Right cardiac atrium (tissue), 5 donors: Measurements from ENCODE around the gene HIC1. TPM values are rescaled to one million over a fixed set of nuclear protein-coding genes. Genes with fewer than 3 reads are reported as not detected.

Experiments
- ATAC-seq, 2 donors: fragments of 200-7000 bp; cut with Tn5 transposase; one replicate each; pipeline versions ENCODE4 v1.8.0 to v1.9.1; 2020; ENCODE audit warnings: moderate library complexity in 2 of 2, mild to moderate bottlenecking in 1 of 2
- DNase-seq, 3 donors: peaks; one replicate each; pipeline ENCODE4 v3.0.0-alpha.2; 2020
- H3K27ac ChIP-seq: one replicate; pipeline ENCODE4 v1.5.1; 2013; ENCODE audit warnings: mild to moderate bottlenecking, low read length, control low read depth, moderate library complexity
- H3K27me3 ChIP-seq: one replicate; pipeline ENCODE4 v1.6.1; 2013; ENCODE audit not compliant: control insufficient read depth, insufficient read depth
- H3K4me1 ChIP-seq: one replicate; pipeline ENCODE4 v1.6.1; 2013; ENCODE audit warnings: low read length; ENCODE audit not compliant: control insufficient read depth, insufficient read depth
- H3K4me3 ChIP-seq: one replicate; pipeline ENCODE4 v1.5.1; 2013; ENCODE audit warnings: low read length, control low read depth
- H3K9me3 ChIP-seq: one replicate; pipeline ENCODE4 v1.6.1; 2013; ENCODE audit warnings: low read length; ENCODE audit not compliant: control insufficient read depth
- WGBS: extraction: QIAGEN DNeasy Blood & Tissue Kit; methylation state at CpG from one replicate; pipeline ENCODE4 v1.1.7; 2013; 5-methylcytosine and 5-hydroxymethylcytosine counted together
- intact Hi-C, 4 donors: fragments of 100-400 bp; cut with DNase I; formaldehyde crosslinking; loops; one replicate each; pipeline versions ENCODE4 v1.11.0 to v1.14.0; 2022 to 2023
- polyA plus RNA-seq: library from polyadenylated mRNA; stranded (reverse); fragments of 200-250 nt; gene quantifications from one replicate; pipeline ENCODE4 v1.2.3, GENCODE V29; 2013
- total RNA-seq, 4 donors: library from RNA; stranded (reverse); fragmentation: NEBNext Ultra II Directional; extraction: Animal tissue kit (Norgen Biotek cat#: 25700); gene quantifications; one replicate each; pipeline ENCODE4 v1.2.1, GENCODE V29; 2021
- donor health status: healthy with polysubstance abuse.
- donor health status: DM: no; HTN: yes; CAD: no.
- donor health status: DM: no; HTN: no; CAD: no.
- donor health status: DM: no; HTN: yes; CAD: no; lungs with severe emphysema.
- donor health status: DM: yes; HTN: yes; CAD: no.

Gene HIC1
- total and polyA plus RNA-seq, 5 donors = 10.3 to 33.0 (median 24.2) TPM

DNA sequence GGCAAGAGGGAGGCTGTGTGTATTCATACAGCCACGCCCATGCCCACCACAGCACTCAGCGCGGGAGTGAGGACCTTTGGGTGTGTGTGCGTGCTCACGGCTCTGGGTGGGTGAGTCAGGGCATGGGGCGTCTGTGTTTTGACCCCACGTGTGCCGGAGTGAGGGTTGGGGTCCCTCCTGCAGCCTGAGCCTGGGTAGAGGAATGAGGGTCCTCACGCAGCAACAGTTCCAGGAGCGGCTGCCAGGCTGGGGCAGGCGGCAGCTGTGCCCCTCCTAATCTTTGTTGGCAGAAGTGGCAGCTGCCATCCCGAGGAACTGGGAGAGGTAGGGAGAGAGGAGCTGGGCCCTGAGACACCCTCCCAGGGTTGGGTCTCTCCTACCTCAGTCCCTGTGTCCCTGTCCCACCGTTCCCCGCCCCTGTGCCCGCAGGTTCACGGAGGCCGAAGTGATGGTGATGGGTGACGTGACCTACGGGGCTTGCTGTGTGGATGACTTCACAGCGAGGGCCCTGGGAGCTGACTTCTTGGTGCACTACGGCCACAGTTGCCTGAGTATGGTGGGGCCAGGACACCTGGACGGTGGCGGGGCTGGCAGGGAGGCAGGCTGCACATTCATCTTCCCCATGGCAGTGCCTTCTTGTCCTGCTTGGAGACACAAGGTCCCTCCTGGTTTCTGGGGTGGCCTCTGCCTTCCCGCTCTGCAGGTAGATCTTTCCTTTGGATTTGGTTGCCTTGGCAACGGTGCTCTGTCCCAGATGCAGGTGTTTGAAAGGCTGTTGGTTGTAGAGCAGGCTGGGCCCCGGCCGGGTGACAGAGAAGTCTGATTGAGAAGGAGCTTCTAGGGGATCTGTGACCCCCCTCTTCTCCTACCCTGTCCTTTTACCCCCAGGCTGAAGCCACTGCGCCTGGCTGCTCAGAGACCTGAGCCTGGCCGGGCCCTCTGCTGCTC lies 19.1 kb upstream of the HIC1 start:
- 89% methylated on average over 29 of the region's 29 CpGs for WGBS
- Histone ChIP-seq H3K27me3 (no peaks in the 10 kb centered on the region), H3K9me3 (no peaks in the 10 kb centered on the region), H3K4me3 (no peak overlapping the region), H3K27ac (no peak overlapping the region), H3K4me1 (peaks cover 2% of the 10 kb centered on the region)
- DNase-seq (peak in 2 of 3 donors; percentile 43 to 56), ATAC-seq (no peak)
- intact Hi-C loops = no loop called here

DNA sequence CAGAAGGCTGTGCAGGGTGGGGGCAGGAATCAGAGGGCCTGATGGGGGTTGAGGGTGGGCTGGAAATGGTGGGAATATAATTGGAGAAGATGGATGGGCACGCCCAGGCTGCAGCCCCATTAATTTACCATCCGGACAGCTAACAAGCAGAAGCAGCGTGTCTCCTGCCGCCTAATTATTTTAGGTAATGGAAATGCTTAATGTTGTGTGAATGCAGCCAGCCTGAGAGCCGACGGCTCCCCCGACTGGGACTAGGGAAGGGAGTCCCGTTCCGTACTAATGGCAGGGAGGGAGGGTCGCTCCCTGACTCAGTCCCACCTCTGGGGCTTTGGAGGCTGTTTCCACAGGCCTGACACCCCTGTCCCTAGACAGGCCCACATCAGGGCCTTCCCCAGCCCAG lies 17.7 kb upstream of the HIC1 start:
- ATAC-seq (no peak), DNase-seq (peak in 2 of 3 donors; percentile 38 to 40)
- 92% methylated on average over 10 of the region's 10 CpGs for WGBS
- intact Hi-C loops = no loop called here
- H3K9me3 ChIP-seq = no peaks in the 10 kb centered on the region
- no peak overlapping the region for H3K4me3 ChIP-seq
- H3K27ac ChIP-seq = no peak overlapping the region
- no peaks in the 10 kb centered on the region for H3K27me3 ChIP-seq
- H3K4me1 ChIP-seq = no peaks in the 10 kb centered on the region

DNA sequence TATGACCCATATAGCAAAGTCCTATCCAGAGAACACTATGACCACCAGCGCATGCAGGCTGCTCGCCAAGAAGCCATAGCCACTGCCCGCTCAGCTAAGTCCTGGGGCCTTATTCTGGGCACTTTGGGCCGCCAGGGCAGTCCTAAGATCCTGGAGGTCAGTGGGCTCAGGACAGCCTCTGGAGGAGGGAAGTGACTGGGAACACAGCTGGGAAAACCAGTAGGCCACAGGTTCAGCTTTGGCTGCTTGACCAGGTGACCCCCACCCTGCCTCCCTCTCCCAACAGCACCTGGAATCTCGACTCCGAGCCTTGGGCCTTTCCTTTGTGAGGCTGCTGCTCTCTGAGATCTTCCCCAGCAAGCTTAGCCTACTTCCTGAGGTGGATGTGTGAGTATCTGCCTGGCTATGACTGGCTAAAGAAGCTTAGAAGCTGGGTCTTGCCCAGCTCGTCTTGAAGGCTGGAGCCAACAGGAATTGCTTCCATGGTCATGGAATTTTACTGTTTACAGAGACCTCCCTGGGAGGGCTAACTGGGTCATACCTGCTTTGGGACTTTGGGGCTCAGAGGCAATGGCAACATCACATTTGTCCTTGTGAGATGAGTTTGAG lies 14.6 kb upstream of the HIC1 start:
- no peaks in the 10 kb centered on the region for H3K27me3 ChIP-seq
- no peak overlapping the region for H3K27ac ChIP-seq
- H3K4me1 ChIP-seq = no peaks in the 10 kb centered on the region
- ATAC-seq (no peak), DNase-seq (peak in 2 of 3 donors; percentile 47 to 63)
- WGBS = 82% methylated on average over 7 of the region's 7 CpGs
- intact Hi-C loops = loop anchor here in 2 of 4 donors (10.0 kb wide), 1 partner anchor 366 kb away; no protein-coding TSS in a partner anchor
- no peaks in the 10 kb centered on the region for H3K9me3 ChIP-seq
- no peak overlapping the region for H3K4me3 ChIP-seq

DNA sequence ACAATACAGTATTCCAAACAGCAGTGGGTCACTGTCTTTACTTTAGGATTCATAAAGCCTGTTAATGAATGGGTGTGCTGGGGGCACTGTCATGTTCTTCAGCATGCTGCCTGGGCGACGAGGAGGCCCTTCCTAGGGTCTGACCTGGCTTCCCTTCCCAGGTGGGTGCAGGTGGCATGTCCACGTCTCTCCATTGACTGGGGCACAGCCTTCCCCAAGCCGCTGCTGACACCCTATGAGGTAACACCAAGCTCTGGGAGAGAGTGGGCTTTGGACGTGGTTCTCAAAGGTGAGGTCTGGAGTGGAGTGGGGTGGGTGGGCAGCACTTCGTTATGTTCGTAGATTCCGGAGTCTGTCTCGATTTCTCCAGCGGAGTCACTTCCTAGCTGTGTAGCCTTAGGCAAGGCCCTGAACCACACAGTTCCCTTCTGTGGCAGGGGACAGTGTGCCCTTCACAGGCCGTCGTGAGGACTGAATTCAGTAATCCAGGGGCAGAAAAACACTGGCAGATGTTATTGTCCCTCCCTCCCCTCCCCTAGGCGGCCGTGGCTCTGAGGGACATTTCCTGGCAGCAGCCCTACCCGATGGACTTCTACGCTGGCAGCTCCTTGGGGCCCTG lies 13.9 kb upstream of the HIC1 start:
- peak overlapping the region; percentile 40 for H3K27ac ChIP-seq
- H3K9me3 ChIP-seq = no peaks in the 10 kb centered on the region
- intact Hi-C loops = loop anchor here in 2 of 4 donors (10.0 kb wide), 1 partner anchor 366 kb away; no protein-coding TSS in a partner anchor
- H3K27me3 ChIP-seq = no peaks in the 10 kb centered on the region
- WGBS = 43% methylated on average over 16 of the region's 16 CpGs
- H3K4me1 ChIP-seq = no peaks in the 10 kb centered on the region
- H3K4me3 ChIP-seq = peak overlapping the region; percentile 61
- ATAC-seq = peak in 1 of 2 donors; percentile 0
- DNase-seq = peak in 1 of 3 donors; percentile 49

DNA sequence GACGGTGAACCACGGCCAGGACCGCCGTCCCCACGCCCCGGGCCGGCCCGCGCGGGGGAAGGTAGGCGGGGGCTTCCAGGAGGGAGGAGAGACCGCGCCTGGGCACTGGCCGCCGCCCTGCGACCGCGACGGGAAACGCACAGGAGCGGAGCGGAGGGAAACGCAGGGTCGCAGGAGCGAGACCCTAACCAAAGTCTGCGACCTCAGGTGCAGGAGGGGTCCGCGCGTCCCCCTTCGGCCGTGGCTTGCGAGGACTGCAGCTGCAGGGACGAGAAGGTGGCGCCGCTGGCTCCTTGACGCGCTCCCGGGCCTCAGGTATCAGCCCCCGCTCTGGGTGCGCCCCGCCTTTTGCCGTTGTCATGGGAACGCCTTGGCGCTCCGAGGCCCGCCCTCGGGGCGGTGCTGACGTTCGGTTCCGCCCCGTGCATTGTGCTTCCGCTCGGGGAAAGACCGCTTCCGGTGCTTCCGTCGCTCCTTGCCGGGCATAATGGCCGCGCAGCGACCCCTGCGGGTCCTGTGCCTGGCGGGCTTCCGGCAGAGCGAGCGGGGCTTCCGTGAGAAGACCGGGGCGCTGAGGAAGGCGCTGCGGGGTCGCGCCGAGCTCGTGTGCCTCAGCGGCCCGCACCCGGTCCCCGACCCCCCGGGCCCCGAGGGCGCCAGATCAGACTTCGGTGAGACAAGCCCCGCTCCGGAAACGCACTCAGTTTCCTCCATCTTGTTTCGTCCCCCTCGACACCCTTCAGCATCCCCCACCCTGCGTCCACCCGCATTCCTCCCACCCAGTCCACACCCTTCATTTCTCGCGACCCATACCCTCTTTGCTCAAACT lies 13.1 kb upstream of the HIC1 start, which contains the start of gene OVCA2:
Gene OVCA2 (plus strand): TSS at position 462 of the 829 bp plus-strand sequence. CDS start 26 bp downstream, at position 488.
- no peaks in the 10 kb centered on the region for H3K27me3 ChIP-seq
- H3K4me1 ChIP-seq = no peaks in the 10 kb centered on the region
- H3K9me3 ChIP-seq = no peaks in the 10 kb centered on the region
- peak within 1 kb of the TSS; percentile 61 for H3K4me3 ChIP-seq
- intact Hi-C loops = loop anchor here in 2 of 4 donors (10.0 kb wide), 1 partner anchor 367 kb away; no protein-coding TSS in a partner anchor
- DNase-seq (peak; percentile 97 to 98 (median 97)), ATAC-seq (peak; percentile 94 to 96)
- H3K27ac ChIP-seq = peak within 1 kb of the TSS; percentile 83
- 1% methylated on average over 93 of the region's 93 CpGs for whole genome bisulfite sequencing

DNA sequence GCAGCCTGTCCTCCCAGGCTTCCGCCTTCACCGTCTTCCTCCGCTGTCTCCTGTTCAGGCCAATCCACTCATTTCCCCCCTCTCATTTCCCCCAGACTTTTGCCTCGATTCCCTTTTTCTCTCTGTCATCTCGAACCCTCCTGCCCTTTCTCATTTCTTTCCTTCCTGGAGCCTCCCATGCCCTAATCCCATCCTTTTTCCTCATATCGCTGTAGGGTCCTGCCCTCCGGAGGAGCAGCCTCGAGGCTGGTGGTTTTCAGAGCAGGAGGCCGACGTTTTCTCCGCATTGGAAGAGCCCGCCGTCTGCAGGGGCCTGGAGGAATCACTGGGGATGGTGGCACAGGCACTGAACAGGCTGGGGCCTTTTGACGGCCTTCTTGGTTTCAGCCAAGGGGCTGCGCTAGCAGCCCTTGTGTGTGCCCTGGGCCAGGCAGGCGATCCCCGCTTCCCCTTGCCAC lies 12.5 kb upstream of the HIC1 start:
- H3K9me3 ChIP-seq = no peaks in the 10 kb centered on the region
- H3K27me3 ChIP-seq = no peaks in the 10 kb centered on the region
- intact Hi-C loops = loop anchor here in 2 of 4 donors (10.0 kb wide), 1 partner anchor 368 kb away; no protein-coding TSS in a partner anchor
- peak in 1 of 3 donors; percentile 62 for DNase-seq
- ATAC-seq = peak; percentile 3 to 8
- H3K27ac ChIP-seq = peak overlapping the region; percentile 83
- WGBS = 16% methylated on average over 17 of the region's 17 CpGs
- peak overlapping the region; percentile 61 for H3K4me3 ChIP-seq
- no peaks in the 10 kb centered on the region for H3K4me1 ChIP-seq

DNA sequence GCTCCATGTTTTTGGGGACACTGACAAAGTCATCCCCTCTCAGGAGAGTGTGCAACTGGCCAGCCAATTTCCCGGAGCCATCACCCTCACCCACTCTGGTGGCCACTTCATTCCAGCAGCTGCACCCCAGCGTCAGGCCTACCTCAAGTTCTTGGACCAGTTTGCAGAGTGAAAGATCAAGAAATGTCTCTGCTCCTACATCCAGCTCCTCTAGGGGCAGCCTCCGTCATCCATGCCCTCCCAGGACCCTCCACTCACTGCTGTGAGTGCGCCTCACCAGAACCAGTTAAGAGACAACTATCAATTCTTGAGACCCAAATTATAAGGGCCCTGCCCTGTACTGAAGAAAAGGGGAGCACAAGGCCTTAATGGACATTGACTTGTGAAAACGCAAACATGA lies 12.0 kb upstream of the HIC1 start:
- H3K27ac ChIP-seq = no peak overlapping the region
- no peak overlapping the region for H3K4me3 ChIP-seq
- intact Hi-C loops = loop anchor here in 2 of 4 donors (10.0 kb wide), 1 partner anchor 368 kb away; no protein-coding TSS in a partner anchor
- DNase-seq = no peak
- H3K27me3 ChIP-seq = no peaks in the 10 kb centered on the region
- no peaks in the 10 kb centered on the region for H3K4me1 ChIP-seq
- WGBS = 78% methylated on average over 5 of the region's 5 CpGs
- no peak for ATAC-seq
- H3K9me3 ChIP-seq = no peaks in the 10 kb centered on the region

DNA sequence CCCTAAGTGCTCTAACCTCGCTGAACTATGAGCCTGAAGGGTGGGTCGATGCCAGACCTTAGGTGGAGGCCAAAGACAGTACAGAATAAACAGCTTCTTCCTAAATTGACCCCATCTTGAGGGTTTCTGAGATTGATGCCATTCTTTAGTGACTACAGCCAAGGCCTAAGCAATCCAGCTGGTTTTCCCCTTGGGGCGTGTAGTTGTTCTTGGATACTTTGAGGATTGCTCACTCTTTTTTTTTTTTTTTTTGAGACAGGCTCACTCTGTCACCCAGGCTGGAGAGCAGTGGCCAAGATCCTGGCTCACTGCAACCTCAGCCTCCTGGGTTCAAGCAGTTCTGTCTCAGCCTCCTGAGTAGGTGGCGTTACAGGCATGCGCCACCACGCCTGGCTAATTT lies 11.1 kb upstream of the HIC1 start:
- DNase-seq = peak in 1 of 3 donors; percentile 22
- no peak overlapping the region for H3K27ac ChIP-seq
- intact Hi-C loops = loop anchor here in 2 of 4 donors (10.0 kb wide), 1 partner anchor 369 kb away; no protein-coding TSS in a partner anchor
- WGBS = 87% methylated on average over 6 of the region's 6 CpGs
- H3K9me3 ChIP-seq = no peaks in the 10 kb centered on the region
- no peaks in the 10 kb centered on the region for H3K27me3 ChIP-seq
- no peaks in the 10 kb centered on the region for H3K4me1 ChIP-seq
- no peak overlapping the region for H3K4me3 ChIP-seq
- no peak for ATAC-seq

DNA sequence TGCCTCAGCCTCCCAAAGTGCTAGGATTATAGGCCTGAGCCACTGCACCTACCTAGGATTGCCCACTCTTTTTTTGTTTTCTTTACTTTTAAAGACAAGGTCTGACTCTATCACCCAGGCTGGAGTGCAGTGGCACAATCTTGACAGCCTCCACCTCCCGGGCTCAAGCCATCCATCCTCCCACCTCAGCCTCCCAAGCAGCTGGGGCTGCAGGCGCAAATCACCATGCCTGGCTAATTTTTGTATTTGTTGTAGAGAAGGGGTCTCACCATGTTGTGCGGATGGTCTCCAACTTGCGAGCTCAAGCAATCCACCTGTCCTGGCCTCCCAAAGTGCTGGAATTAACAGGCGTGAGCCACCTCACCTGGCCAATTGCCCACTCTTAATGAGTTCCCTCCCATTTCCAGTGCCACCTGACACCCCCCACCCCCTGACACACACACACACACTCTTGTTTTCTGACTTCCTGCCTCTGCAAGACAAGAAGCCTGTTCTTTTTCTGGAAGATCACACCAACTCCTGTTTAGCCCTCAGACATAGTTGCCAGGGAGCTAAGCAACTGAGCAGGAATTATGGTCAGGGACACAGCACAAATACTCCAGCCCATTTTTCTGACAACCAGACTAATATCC lies 10.5 kb upstream of the HIC1 start:
- no peak for ATAC-seq
- Histone ChIP-seq H3K4me3 (no peak overlapping the region), H3K27me3 (no peaks in the 10 kb centered on the region), H3K27ac (no peak overlapping the region), H3K9me3 (no peaks in the 10 kb centered on the region), H3K4me1 (peaks cover 2% of the 10 kb centered on the region)
- WGBS = 93% methylated on average over 5 of the region's 5 CpGs
- DNase-seq = peak in 1 of 3 donors; percentile 24
- intact Hi-C loops = loop anchor here in 2 of 4 donors (10.0 kb wide), 1 partner anchor 370 kb away; no protein-coding TSS in a partner anchor
